IMR-90 (cell line): ENCODE data around the gene THRB. TPM values are rescaled to one million over a fixed set of nuclear protein-coding genes. Genes with fewer than 3 reads are reported as not detected.

Source experiments
- ATAC-seq: fragments of 200-7000 bp; cut with Tn5 transposase; 2 replicates; pipeline ENCODE4 v1.9.1; 2020; ENCODE audit warnings: low read depth, mild to moderate bottlenecking, moderate library complexity
- BruUV-seq: library from RNA; stranded (reverse); fragments of 400-500 nt; replicated peaks from 2 replicates; lab custom pipeline; 2021; lab: Mats Ljungman, UMichigan
- CTCF ChIA-PET: fragments of 300-600 bp; formaldehyde crosslinking; extraction: SDS; loops from one replicate; lab custom pipeline; 2021; ENCODE audit warnings: antibody characterized with exemption; lab: Yijun Ruan, JAX
- POLR2A ChIA-PET: fragments of 300-600 bp; sonication (Branson Sonifier 250); formaldehyde crosslinking; loops from one replicate; lab custom pipeline; 2022; ENCODE audit warnings: antibody characterized with exemption; ENCODE audit not compliant: unreplicated experiment; lab: Charles Lee
- DNase-seq: peaks from one replicate; pipeline ENCODE4 v3.0.0; 2013
- H2AFZ ChIP-seq: replicated peaks from 2 replicates; pipeline ENCODE3; 2013; ENCODE audit warnings: low read length, mild to moderate bottlenecking; ENCODE audit not compliant: poor library complexity
- H2AK5ac ChIP-seq: 2 replicates; pipeline ENCODE4 v1.6.1; 2013; ENCODE audit warnings: low read depth, low read length, inconsistent platforms
- H2AK9ac ChIP-seq: replicated peaks from 2 replicates; pipeline ENCODE3; 2013; ENCODE audit warnings: mild to moderate bottlenecking, low read depth, low read length, moderate library complexity; ENCODE audit not compliant: poor library complexity
- H2BK120ac ChIP-seq: 2 replicates; pipeline ENCODE4 v1.6.1; 2013; ENCODE audit warnings: low read depth, low read length, inconsistent platforms
- H2BK15ac ChIP-seq: 3 replicates; pipeline ENCODE4 v1.6.1; 2013; ENCODE audit warnings: low read depth, low read length, inconsistent platforms
- H2BK20ac ChIP-seq: 2 replicates; pipeline ENCODE4 v1.6.1; 2013; ENCODE audit warnings: low read depth, mild to moderate bottlenecking, inconsistent platforms, low read length, moderate library complexity
- H2BK5ac ChIP-seq: 2 replicates; pipeline ENCODE4 v1.6.1; 2013; ENCODE audit warnings: mild to moderate bottlenecking, low read depth, low read length, inconsistent platforms; ENCODE audit not compliant: poor library complexity, severe bottlenecking
- H3K14ac ChIP-seq: replicated peaks from 2 replicates; pipeline ENCODE4 v1.6.1; 2013; ENCODE audit warnings: low read depth, low read length, inconsistent platforms
- H3K18ac ChIP-seq: 2 replicates; pipeline ENCODE4 v1.6.1; 2013; ENCODE audit warnings: low read depth, low read length, control low read depth
- H3K23ac ChIP-seq: 2 replicates; pipeline ENCODE4 v1.6.1; 2013; ENCODE audit warnings: low read depth, low read length, inconsistent platforms
- H3K27ac ChIP-seq: 2 replicates; pipeline ENCODE4 v1.5.1; 2013; ENCODE audit warnings: mild to moderate bottlenecking, control low read depth, low read length; ENCODE audit not compliant: insufficient read depth
- H3K27me3 ChIP-seq: 2 replicates; pipeline ENCODE4 v1.6.1; 2013; ENCODE audit warnings: low read length; ENCODE audit not compliant: control insufficient read depth, insufficient read depth
- H3K36me3 ChIP-seq: 2 replicates; pipeline ENCODE4 v1.6.1; 2013; ENCODE audit warnings: low read length, mixed read lengths; ENCODE audit not compliant: control insufficient read depth, insufficient read depth
- H3K4ac ChIP-seq: 2 replicates; pipeline ENCODE4 v1.6.1; 2013; ENCODE audit warnings: low read depth, low read length, inconsistent platforms
- H3K4me1 ChIP-seq: 2 replicates; pipeline ENCODE4 v1.6.1; 2013; ENCODE audit warnings: low read length, mixed read lengths; ENCODE audit not compliant: control insufficient read depth, insufficient read depth
- H3K4me2 ChIP-seq: 2 replicates; pipeline ENCODE4 v1.6.1; 2013; ENCODE audit warnings: low read depth, mild to moderate bottlenecking, control low read depth, low read length, moderate library complexity
- H3K4me3 ChIP-seq: 2 replicates; pipeline ENCODE4 v1.5.1; 2013; ENCODE audit warnings: low read depth, mild to moderate bottlenecking, control low read depth, low read length, moderate library complexity; ENCODE audit not compliant: insufficient read depth
- H3K56ac ChIP-seq: 2 replicates; pipeline ENCODE4 v1.6.1; 2013; ENCODE audit warnings: low read length, inconsistent platforms; ENCODE audit not compliant: insufficient read depth; ENCODE audit errors: extremely low read depth
- H3K79me1 ChIP-seq, 2 experiments: 2 replicates each; pipeline ENCODE4 v1.6.1; 2013; ENCODE audit warnings: low read length in 2 of 2, inconsistent platforms in 1 of 2, low read depth in 1 of 2
- H3K9ac ChIP-seq: 2 replicates; pipeline ENCODE4 v1.6.1; 2013; ENCODE audit warnings: low read depth, low read length, control low read depth
- H3K9me1 ChIP-seq: 2 replicates; pipeline ENCODE4 v1.6.1; 2013; ENCODE audit warnings: low read length, inconsistent platforms; ENCODE audit not compliant: insufficient read depth
- H3K9me3 ChIP-seq: 2 replicates; pipeline ENCODE4 v1.6.1; 2013; ENCODE audit warnings: low read length; ENCODE audit not compliant: control insufficient read depth, insufficient read depth
- H4K20me1 ChIP-seq: 2 replicates; pipeline ENCODE4 v1.6.1; 2013; ENCODE audit warnings: low read length, inconsistent platforms; ENCODE audit not compliant: insufficient read depth
- H4K5ac ChIP-seq: 2 replicates; pipeline ENCODE4 v1.6.1; 2013; ENCODE audit warnings: mild to moderate bottlenecking, low read depth, low read length, control low read depth
- H4K8ac ChIP-seq, 2 experiments: 2 replicates each; pipeline ENCODE4 v1.6.1; 2013; ENCODE audit warnings: low read depth in 2 of 2, low read length in 2 of 2, control low read depth in 1 of 2, inconsistent platforms in 1 of 2
- H4K91ac ChIP-seq: 2 replicates; pipeline ENCODE4 v1.6.1; 2013; ENCODE audit warnings: low read depth, low read length, inconsistent platforms; ENCODE audit not compliant: insufficient read depth
- BHLHE40 ChIP-seq: fragments of 150-350 bp; IDR thresholded peaks from 2 replicates; pipeline ENCODE4 v1.6.1; 2016; ENCODE audit warnings: mild to moderate bottlenecking, low read depth, low read length
- CEBPB ChIP-seq: IDR thresholded peaks from 2 replicates; pipeline ENCODE4 v1.6.1; 2012; ENCODE audit warnings: low read depth, low read length, improper control_type of control experiment
- CHD1 ChIP-seq: IDR thresholded peaks from 2 replicates; pipeline ENCODE4 v1.6.1; 2012; ENCODE audit warnings: low read depth, low read length, improper control_type of control experiment
- CTCF ChIP-seq: conservative IDR thresholded peaks from 2 replicates; pipeline ENCODE4 v1.5.1; 2012; ENCODE audit warnings: mild to moderate bottlenecking, low read depth, low read length, improper control_type of control experiment
- FOS ChIP-seq: fragments of 150-350 bp; IDR thresholded peaks from 2 replicates; pipeline ENCODE4 v1.6.1; 2016; ENCODE audit warnings: low read depth, low read length
- MAZ ChIP-seq: IDR thresholded peaks from 2 replicates; pipeline ENCODE4 v1.6.1; 2012; ENCODE audit warnings: low read depth, mild to moderate bottlenecking, low read length, improper control_type of control experiment, moderate library complexity, borderline replicate concordance
- MXI1 ChIP-seq: IDR thresholded peaks from 2 replicates; pipeline ENCODE4 v1.6.1; 2012; ENCODE audit warnings: low read depth, mild to moderate bottlenecking, low read length, moderate library complexity, borderline replicate concordance
- NFE2L2 ChIP-seq: fragments of 150-350 bp; IDR thresholded peaks from 2 replicates; pipeline ENCODE4 v1.6.1; 2016; ENCODE audit warnings: low read depth, mild to moderate bottlenecking, low read length
- POLR2A ChIP-seq: IDR thresholded peaks from 2 replicates; pipeline ENCODE4 v1.6.1; 2012; ENCODE audit warnings: mild to moderate bottlenecking, low read depth, low read length
- RAD21 ChIP-seq: IDR thresholded peaks from 2 replicates; pipeline ENCODE4 v1.6.1; 2012; ENCODE audit warnings: low read length, improper control_type of control experiment
- RCOR1 ChIP-seq: IDR thresholded peaks from 2 replicates; pipeline ENCODE4 v1.6.1; 2012; ENCODE audit warnings: mild to moderate bottlenecking, low read length, improper control_type of control experiment; ENCODE audit not compliant: insufficient replicate concordance
- RFX5 ChIP-seq: IDR thresholded peaks from 2 replicates; pipeline ENCODE4 v1.8.0; 2012; ENCODE audit warnings: low read depth, mild to moderate bottlenecking, low read length, moderate library complexity
- SMC3 ChIP-seq: fragments of 150-350 bp; IDR thresholded peaks from 2 replicates; pipeline ENCODE4 v1.6.1; 2016; ENCODE audit warnings: low read depth, mild to moderate bottlenecking, antibody characterized with exemption, low read length, moderate library complexity
- USF2 ChIP-seq: fragments of 150-350 bp; IDR thresholded peaks from 2 replicates; pipeline ENCODE4 v1.6.1; 2017; ENCODE audit warnings: mild to moderate bottlenecking, antibody characterized with exemption, low read length, low read depth
- WGBS, 2 experiments: methylation state at CpG; one replicate each; pipeline versions ENCODE4 v1.1.5 to v1.1.7; 2013; ENCODE audit warnings: missing lambda C conversion rate in 2 of 2; ENCODE audit not compliant: insufficient read length in 1 of 2; ENCODE audit errors: extremely low coverage in 2 of 2; 5-methylcytosine and 5-hydroxymethylcytosine counted together
- dilution Hi-C: fragments of 300-500 bp; cut with HindIII; formaldehyde crosslinking; loops from one replicate; pipeline ENCODE4 v1.14.3; 2018; ENCODE audit warnings: low sequenced_read_pairs; ENCODE audit not compliant: unreplicated experiment
- in situ Hi-C: fragments of 300-500 bp; cut with MboI; formaldehyde crosslinking; loops from 3 replicates; pipeline ENCODE4 v1.14.3; 2019; ENCODE audit warnings: low sequenced_read_pairs, inconsistent platforms, mixed read lengths
- intact Hi-C: fragments of 100-400 bp; cut with micrococcal nuclease; formaldehyde crosslinking; loops from 2 replicates; pipeline ENCODE4 v1.10.0; 2022
- polyA plus RNA-seq, 3 experiments: library from polyadenylated mRNA; depleted of rRNA; stranded (reverse); fragments of >200 nt; gene quantifications; 2 replicates each; pipeline ENCODE4 v1.2.3, GENCODE V29; 2012; ENCODE audit warnings: low replicate concordance in 1 of 3
- total RNA-seq: library from RNA; depleted of rRNA; stranded (reverse); fragments of >200 nt; gene quantifications from 2 replicates; pipeline ENCODE4 v1.2.3, GENCODE V29; 2012

Gene THRB
- total and polyA plus RNA-seq, 2 of the 4 experiments (the other 2 are of a cell fraction): under 0.01 TPM; not detected in 1

- Histone ChIP-seq H2BK120ac (no peak overlapping the region), H3K27me3 (peaks cover 3% of the 10 kb centered on the region), H3K27ac (no peak overlapping the region), H3K9ac (no peak overlapping the region), H3K79me1 (no peaks in the 10 kb centered on the region), H3K9me1 (no peaks in the 10 kb centered on the region), H3K4me2 (no peak overlapping the region), H3K4ac (no peak overlapping the region), H3K4me1 (no peaks in the 10 kb centered on the region), H2AK9ac (no peak overlapping the region), H2AK5ac (no peak overlapping the region), H3K36me3 (no peaks in the 10 kb centered on the region), H3K18ac (no peak overlapping the region), H4K20me1 (no peaks in the 10 kb centered on the region), H4K5ac (no peak overlapping the region), H3K56ac (no peak overlapping the region), H2BK20ac (no peak overlapping the region), H3K4me3 (no peak overlapping the region), H4K91ac (no peak overlapping the region), H2BK5ac (no peak overlapping the region), H4K8ac (no peak overlapping the region), H3K9me3 (no peaks in the 10 kb centered on the region), H2AFZ (no peak overlapping the region), H3K14ac (no peak overlapping the region), H2BK15ac (no peak overlapping the region), H3K23ac (no peak overlapping the region)
- ChIA-PET CTCF (no interaction called here), POLR2A (no interaction called here)
- no TSS peak for BruUV-seq
- ATAC-seq (no peak), DNase-seq (no peak)
- 93% methylated on average over 7 of the region's 14 CpGs; no CpG with 5 or more reads in 1 of the 2 experiments for WGBS, 2 experiments
- no peak for TF ChIP-seq RAD21
- TF ChIP-seq POLR2A: no peak
- TF ChIP-seq FOS: no peak
- TF ChIP-seq RFX5: no peak
- no peak for TF ChIP-seq CTCF
- no peak for TF ChIP-seq USF2
- no peak for TF ChIP-seq MAZ
- TF ChIP-seq CEBPB: no peak
- TF ChIP-seq RCOR1: no peak
- TF ChIP-seq SMC3: no peak
- no peak for TF ChIP-seq CHD1
- TF ChIP-seq NFE2L2: no peak
- TF ChIP-seq BHLHE40: no peak
- TF ChIP-seq MXI1: no peak
- dilution Hi-C loops (no loop called here), intact Hi-C loops (no loop called here), in situ Hi-C loops (no loop called here)
These were observed 329.6 kb downstream of the THRB start for GRCh38 chr3:24164967-24165602.
